ENCODE data around the gene CLINT1.

CLINT1 gene

DNA sequence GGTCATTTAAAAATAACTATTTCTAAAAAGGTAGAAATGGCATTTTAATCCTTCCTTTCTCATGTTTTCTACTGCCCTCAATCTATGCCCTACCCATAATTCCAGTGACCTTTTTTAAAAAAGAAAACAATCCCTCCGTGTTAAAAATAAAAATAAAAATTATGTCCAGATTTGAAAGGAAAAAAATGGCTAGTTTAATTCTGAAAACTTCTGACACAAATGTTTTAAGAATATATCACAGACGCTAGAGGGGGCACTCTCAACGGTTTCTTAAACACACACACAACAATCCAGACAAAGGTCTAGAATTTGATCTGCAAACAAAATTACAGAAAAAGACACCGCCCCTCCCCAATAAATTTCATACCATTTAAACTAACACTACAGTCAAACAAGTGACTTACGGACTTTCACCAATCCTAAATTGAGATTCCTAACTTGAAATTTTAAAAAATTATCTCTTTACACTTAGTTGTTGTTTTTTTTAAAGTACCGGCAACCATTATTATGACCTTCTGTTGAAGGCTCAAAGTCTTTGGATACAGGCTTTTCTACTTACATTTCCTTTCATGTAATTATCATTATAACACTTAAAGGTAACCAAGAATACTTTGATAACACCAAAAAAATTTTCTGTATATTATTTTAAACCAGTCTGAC, 38.2 kb downstream of the CLINT1 start:
- DNase-seq: no peak

- DNase-seq: no peak
These were observed 39.3 kb downstream of the CLINT1 start for GRCh38 chr5:157819502-157820115.

- DNase-seq: no peak
These were observed 40.6 kb downstream of the CLINT1 start for GRCh38 chr5:157818368-157818767.

- DNase-seq: no peak
These were observed 41.0 kb downstream of the CLINT1 start for GRCh38 chr5:157817928-157818327.

DNA sequence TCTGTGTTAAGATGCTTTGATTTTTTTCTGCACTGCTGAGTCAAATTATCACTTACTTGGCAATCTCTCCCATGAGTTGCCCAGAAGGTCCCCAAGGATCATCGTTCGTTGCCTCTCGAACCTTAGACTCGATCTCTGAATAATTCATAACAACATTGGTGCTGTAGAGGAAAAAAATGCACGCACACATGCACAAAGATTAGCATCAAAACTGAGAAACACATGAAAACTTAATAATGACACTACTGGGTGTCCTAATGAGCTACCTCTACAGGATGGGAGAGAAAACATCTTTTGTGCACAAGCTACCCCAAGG, 41.6 kb downstream of the CLINT1 start:
- DNase-seq: no peak

DNA sequence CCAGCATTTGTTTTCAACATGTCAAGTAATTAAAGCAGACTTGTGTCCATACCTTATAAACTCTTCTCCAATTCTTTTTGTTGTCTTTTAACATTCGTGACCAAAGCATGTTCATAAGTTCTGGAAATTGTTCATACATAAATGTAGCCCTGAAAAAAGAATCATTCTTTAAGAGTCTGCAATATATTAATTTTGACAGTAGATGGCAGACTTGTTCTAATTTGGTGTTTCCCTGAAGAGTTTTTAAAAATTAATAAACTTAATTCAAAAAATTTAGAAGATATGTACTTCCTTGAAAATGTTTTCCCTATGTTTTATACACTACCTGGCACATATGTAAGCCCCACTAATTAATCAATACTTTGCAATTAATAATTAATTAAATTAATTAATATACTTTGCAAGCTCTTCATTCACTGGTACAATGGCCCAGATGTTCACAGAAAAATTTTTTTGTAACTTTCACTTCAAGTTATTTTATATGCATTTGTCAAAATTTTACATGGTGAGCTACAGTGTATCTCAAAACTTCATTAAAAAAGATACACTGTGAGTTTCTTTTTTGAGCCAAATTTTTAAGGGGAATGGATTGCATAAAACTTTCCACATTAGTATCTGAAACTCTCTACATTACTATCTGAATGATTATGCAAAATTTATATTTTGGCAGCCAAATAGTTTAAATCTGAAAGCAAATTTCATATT, 42.1 kb downstream of the CLINT1 start:
- no peak for DNase-seq

GRCh38 chr5:157812086-157812485, 46.9 kb downstream of the CLINT1 start:
- no peak for DNase-seq

- no peak for DNase-seq
These were observed 50.9 kb downstream of the CLINT1 start for GRCh38 chr5:157808043-157808442.

- no peak for DNase-seq
These were observed 56.2 kb downstream of the CLINT1 start for GRCh38 chr5:157802736-157803135.

- no peak for DNase-seq
These were observed 58.8 kb downstream of the CLINT1 start for GRCh38 chr5:157800137-157800536.

DNA sequence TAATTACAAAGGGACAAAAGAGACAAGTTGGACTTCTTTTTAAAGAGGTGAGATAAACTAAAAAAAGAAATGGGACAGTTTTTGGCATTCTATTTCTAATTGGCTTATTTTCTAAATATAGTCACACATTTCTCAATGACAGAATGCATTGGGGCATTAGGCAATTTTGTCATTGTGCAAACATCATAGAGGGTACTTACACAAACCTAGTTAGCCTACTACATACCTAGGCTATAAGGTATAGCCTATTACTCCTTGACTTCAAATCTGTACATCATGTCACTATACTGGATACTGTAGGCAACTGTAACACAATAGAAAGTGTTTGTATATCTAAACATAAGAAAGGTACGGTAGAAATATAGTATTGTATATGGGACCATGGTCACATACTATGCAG, 59.4 kb downstream of the CLINT1 start:
- no peak for DNase-seq

DNA sequence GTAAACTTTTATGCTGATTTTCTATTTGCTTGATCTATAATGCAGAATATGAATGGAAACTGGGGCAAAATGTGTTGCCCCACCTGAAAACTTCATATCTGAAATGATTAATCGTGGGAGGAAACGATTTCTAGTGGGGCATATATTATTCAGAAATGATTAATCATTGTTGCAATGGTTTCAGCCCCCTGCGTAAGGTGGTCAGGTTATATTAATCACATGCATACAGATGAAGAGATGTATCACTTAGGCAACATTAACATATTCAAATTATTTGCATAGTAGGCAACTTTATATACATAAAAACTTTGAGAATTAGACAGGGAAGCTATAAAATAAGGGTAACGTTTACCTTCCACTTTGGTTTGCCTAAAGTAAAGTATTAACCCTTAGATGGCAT, 65.6 kb downstream of the CLINT1 start:
- DNase-seq: no peak

GRCh38 chr5:157785801-157786200, 73.1 kb downstream of the CLINT1 start:
- DNase-seq: no peak

DNA sequence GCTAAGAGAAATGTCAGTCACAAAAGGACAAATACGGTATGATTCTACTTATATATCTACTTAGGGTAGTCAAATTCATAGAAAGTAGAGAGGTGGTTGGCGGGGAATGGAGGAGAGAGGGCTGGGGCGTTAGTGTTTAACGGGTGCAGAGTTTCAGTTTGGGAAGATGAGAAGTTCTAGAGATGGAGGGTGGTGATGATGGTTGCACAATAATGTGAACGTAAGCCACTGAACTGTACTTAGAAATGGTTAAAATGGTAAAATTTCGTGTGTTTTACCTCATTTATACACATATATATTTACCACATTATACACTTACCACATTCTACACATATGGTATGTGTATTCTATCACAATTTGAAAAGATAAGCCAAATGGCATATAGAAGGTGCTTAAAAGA, 79.7 kb downstream of the CLINT1 start:
- no peak for DNase-seq

GRCh38 chr5:157778121-157778805, 80.7 kb downstream of the CLINT1 start:
- DNase-seq: no peak

DNA sequence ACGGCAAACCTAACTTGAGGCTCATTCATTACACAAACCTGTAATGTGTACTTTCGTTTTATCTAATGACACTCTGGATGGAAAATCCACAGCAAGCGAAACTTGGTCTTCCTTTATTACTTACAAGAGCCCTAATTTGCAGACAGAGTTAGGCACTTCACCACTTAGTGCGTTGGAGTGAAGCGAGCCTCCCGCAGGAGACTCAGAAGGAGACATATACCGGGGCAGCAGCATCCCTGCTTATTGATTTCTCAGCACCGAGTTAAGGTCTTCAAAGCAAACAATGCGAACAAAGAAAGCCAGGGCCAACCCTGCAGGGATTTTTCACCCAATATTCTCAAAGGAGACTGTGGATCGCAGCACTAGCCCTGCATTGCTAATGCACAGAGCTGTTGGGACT, 86.8 kb downstream of the CLINT1 start:
- no peak for DNase-seq

DNA sequence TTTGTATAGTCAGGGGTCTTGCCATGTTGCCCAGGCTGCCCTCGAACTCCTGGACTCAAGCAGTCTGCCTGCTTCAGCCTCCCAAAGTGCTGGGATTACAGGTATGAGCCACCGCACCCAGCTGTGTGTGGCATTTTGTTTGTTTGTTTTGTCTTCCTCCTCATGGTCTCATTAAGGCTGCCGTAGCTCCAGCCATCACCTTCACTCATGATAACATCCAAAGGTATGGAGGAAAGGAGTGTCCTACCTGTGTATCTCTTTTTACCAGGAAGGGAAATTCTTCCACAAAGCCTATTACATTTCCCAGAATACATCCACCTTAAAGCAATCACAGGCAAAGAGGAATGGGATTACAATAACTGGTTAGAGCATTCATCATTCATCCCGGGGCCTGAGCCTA, 88.3 kb downstream of the CLINT1 start:
- DNase-seq: no peak

DNA sequence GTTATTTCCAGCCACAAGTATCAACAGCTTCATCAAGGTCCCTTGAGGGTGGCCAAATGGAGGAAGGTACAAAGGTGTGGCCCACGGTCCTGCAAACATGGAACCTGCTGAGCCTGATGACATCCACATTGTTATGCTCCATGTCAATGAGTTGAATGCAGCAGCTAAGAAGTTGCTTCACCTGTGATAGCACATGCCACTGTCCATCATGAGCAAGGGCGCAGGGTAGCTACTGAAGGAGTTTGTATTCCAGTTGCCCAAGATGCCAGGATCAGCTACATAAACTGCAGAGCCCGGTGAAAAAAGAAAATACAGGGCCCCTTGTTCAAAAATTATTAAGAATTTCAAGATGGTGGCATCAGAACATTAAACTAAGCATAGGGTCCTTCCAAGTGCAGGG, 91.3 kb downstream of the CLINT1 start:
- DNase-seq: no peak

DNA sequence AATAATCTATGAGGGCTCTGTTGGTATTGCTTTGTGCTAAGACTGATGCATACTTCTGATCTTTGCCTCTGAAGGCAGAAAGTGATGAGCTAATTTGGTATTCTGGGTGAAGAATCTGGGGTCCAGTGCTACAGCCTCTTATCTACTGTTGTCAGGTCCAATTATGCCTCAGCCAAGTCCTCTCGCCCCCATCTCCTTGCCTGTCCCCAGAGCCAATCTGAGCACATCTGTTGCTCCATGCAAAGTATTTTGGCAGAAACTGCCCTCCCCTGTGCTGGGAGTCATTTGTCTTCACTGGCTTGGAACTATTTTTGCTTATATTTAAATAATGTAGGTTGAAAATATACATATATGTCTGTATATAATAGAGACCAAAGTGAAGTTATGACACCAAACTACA, 92.0 kb downstream of the CLINT1 start:
- no peak for DNase-seq

DNA sequence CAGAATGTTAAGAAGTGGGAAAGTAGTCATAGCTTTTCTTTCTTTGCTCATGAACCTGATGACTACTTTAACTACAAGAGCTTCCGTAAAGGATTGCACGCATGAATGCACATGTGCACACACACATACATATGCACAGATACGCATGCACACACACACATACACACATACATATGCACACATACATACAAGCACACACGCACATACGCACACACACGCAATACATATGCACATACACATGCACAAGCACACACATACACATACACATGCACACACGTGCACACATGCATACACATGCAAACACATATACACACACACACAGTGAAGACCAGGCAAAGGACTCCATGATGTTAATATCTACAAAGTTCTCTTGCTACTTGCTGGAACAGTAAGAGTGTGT, 92.5 kb downstream of the CLINT1 start:
- no peak for DNase-seq

DNA sequence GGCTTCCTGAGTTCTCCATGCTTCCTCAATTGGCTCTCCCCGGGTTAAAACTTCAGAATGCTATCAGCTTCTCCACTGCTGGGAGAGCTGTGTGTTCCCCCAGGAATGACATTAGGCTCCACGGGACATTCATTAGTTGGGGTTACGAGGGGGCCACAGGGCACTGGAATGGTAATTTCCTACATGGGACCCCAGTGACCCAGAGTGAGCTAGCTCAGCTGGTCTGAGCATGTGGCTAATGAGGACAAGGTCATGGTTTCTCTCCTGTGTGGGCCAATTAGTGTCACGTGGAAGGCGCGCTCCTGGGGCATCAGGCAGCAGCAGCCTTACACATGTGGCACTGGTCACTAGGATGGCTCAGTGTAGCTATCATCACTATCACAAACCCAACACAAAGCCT, 94.4 kb downstream of the CLINT1 start:
- DNase-seq: no peak

GRCh38 chr5:157761690-157762621, 97.0 kb downstream of the CLINT1 start:
- peak; percentile 20 for DNase-seq

DNA sequence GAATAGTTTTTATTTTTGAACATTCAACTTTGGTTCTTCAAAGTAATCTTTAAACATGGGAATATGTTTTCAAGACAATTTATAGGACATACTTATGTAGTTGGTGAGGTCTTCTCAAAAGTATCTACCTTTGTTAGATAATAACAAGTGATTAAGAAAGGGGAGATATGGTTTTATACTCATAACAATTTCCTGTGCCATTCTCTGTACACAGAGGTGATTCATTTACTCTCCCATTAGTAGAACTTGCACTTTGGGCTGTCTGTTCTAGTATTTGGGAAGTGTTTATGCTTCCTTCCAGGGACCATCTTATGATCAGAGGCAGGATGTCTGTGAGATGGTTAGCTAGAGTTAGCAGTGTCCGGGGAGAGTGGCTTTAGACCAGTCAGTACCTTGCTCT, 100.2 kb downstream of the CLINT1 start:
- DNase-seq: no peak

All from GOT3 (cell line).